ENCODE results near the gene NRSN2.

NRSN2 gene

GRCh38 chr20:346640-347316, at the start of gene NRSN2:
Gene NRSN2, plus strand, starts transcription at chr20:347111. Its CDS starts 2,533 bp downstream, at chr20:349644.
- DNase-seq = no peak

GRCh38 chr20:297925-298775, 48.8 kb upstream of the NRSN2 start:
- DNase-seq = peak; percentile 57

GRCh38 chr20:298776-299391, 48.0 kb upstream of the NRSN2 start:
- DNase-seq = no peak

- DNase-seq = no peak
Observed at GRCh38 chr20:300345-300990, 46.4 kb upstream of the NRSN2 start.

- DNase-seq = no peak
Observed at GRCh38 chr20:301886-302848, 44.7 kb upstream of the NRSN2 start.

GRCh38 chr20:305745-306144, 41.2 kb upstream of the NRSN2 start:
- DNase-seq = no peak

GRCh38 chr20:308427-309038, 38.4 kb upstream of the NRSN2 start:
- DNase-seq = no peak

GRCh38 chr20:309306-309840, 37.5 kb upstream of the NRSN2 start:
- DNase-seq = no peak

- DNase-seq = peak; percentile 73
Observed at GRCh38 chr20:309841-310644, 36.9 kb upstream of the NRSN2 start.

GRCh38 chr20:310645-311044, 36.3 kb upstream of the NRSN2 start:
- DNase-seq = no peak

GRCh38 chr20:311609-312008, 35.3 kb upstream of the NRSN2 start:
- DNase-seq = no peak

- no peak for DNase-seq
Observed at GRCh38 chr20:312067-312466, 34.8 kb upstream of the NRSN2 start.

GRCh38 chr20:312866-313265, 34.0 kb upstream of the NRSN2 start:
- DNase-seq = no peak

- no peak for DNase-seq
Observed at GRCh38 chr20:313402-313801, 33.5 kb upstream of the NRSN2 start.

- DNase-seq = no peak
Observed at GRCh38 chr20:313948-314347, 33.0 kb upstream of the NRSN2 start.

GRCh38 chr20:316316-317068, 30.4 kb upstream of the NRSN2 start:
- no peak for DNase-seq

- peak; percentile 93 for DNase-seq
Observed at GRCh38 chr20:324177-325044, 22.5 kb upstream of the NRSN2 start.

- peak; percentile 98 for DNase-seq
Observed at GRCh38 chr20:325045-325888, 21.6 kb upstream of the NRSN2 start, which contains the start of gene SOX12. Gene SOX12, plus strand, starts transcription at chr20:325552. Its CDS starts 373 bp downstream, at chr20:325925.
